GM12892 (cell line): ENCODE measurements around the gene EARS2.

Source experiments
- POLR2A ChIP-seq: IDR thresholded peaks from 2 replicates; pipeline ENCODE4 v1.6.1; 2011; ENCODE audit warnings: low read depth, low read length, control low read depth
- POLR2AphosphoS5 ChIP-seq: IDR thresholded peaks from 2 replicates; pipeline ENCODE4 v1.6.1; 2011; ENCODE audit warnings: low read depth, low read length, control low read depth
- TAF1 ChIP-seq: IDR thresholded peaks from 2 replicates; pipeline ENCODE4 v1.6.1; 2011; ENCODE audit warnings: low read depth, mild to moderate bottlenecking, control low read depth, low read length, borderline replicate concordance

DNA sequence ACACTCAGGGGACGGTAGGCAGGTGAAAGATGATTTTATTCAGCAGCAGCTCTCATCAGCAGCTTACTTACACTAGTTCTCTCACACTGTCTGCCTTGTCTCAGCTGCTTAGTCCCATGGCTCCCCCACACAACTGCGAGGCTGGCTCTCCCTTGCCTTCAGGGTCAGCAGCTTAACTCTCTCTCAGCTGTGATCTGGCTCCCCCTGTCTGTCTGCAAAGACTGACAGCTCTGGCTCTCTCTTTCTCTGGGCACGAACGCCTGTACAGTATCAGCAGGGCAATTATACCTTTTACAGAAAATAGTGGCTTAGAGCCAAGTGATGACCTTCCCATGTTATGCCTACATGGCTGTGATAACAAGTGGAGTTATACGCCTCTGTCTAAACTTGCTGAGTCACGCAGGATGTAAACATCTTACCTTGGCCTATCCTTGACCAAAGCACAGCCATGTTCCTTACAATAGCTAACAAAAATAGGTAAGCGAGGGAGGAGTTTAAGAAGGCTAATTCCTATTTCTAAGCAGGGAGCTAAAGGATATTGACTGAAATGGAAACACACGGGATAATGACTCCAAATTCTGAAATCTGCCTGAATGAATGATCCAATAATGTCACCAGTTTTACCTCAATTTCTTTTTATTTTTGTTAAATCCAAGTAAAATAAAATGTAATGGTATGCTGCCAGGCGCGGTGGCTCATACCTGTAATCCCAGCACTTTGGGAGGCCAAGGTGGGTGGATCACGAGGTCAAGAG lies 40.0 kb upstream of the EARS2 start:
- TF ChIP-seq POLR2AphosphoS5 (no peak), POLR2A (no peak), TAF1 (no peak)
